Measurements from ENCODE around the gene KRT7. TPM values are rescaled to one million over a fixed set of nuclear protein-coding genes. Genes with fewer than 3 reads are reported as not detected.

Gene KRT7
- total RNA-seq, 1 experiment from 2014 or later = 13.9 TPM

DNA sequence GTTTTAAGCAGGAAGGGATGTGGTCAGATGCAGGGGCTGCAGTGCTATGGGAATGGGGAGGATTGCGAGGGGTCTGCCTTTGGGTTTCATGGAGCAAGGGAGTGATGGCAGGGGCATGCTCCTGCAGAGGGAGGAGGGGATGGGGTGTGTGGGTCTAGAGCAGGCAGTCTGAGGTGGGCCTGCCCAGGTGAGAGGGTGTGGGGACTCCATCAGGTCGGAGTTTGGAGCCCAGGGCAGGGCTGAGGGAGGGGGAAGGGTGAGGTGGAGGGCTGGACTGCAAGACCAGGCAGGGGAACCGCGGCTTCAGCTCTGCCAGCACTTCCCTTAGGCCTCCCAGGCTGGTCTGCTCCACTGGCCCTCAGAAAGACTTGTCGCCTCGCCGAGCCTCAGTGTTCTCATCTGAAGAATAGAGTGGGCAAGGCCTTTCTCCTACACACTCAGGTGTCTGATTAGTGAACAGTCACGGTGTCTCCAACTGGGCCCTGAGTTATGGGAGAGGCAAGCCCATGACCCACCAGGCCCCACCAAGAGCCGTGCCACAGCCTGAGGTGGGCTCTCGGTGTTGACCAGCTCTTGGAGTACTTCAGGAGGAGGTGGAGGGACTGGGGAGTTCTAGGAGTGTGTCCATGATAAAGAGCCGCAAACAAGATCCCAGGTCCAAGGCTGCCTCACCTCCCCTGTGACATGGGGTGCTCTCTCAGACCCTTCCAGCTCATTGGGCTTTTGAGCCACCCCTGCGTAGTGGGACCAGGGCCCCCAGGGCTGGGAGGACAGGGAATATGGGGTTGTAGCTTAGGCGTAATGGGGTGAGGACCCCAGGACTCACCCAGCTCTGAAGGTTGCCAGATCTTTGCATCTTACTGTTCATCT, 21.1 kb upstream of the KRT7 start:
- H3K4me1 Mint-ChIP-seq (ENCODE audit: low read depth, unreplicated experiment) = peaks cover 28% of the 10 kb centered on the region
- intact Hi-C loops (cut with micrococcal nuclease; ENCODE audit: unreplicated experiment) = no loop called here
- CTCF ChIA-PET = interaction anchor here (0.6 to 1.3 kb wide), 3 partner anchors 38 to 67 kb away, joined by 3 to 4 read pairs (median 3); no protein-coding TSS in a partner anchor

DNA sequence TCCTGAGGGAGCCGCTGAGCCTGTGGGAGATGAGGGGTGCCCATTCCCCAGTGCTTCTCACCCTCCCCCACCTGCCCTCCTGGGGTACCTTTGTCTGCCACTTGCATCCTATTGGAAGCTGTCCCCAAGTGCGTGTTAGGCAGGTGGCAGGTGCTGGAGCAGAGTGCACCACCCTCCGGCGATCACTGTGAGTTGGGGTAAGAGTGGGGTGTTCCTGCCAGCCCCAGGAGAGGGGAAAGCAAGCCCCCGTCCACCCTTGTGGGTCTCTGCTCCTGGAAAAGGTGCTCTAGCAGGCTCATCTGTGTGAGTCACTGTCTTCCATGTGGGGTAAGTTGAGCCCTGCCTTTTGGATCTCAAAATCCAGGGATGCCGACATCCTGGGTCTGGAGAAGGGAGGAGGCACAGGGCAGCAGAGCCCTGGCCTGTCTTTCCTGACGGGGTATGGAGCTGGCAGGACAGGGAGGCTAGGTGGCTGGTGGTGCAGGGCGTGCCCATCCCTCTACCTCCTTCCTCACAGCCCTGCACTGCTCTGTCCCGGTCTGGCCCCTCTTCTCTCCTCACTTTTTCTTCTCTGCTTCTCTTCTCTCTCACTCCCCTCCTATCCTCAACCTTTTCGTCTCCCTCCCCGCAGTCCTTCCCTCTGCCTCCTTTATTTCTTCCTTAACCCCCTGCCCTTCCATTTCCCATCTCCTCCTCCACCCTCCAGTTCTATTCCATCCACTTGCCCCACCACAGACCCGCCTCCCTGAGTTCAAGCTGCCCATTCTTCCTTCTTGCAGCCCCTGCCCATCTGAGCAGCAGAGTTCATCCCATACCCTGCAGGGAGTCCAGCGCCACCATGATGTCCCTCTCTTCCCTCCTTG, 20.1 kb upstream of the KRT7 start:
- Histone ChIP-seq H3K27me3 (replicated peaks; ENCODE audit: control insufficient read depth, insufficient read depth, low read length) (no peaks in the 10 kb centered on the region), H3K9me3 (no peaks in the 10 kb centered on the region), H3K4me3 (ENCODE audit: low read depth, low read length) (no peak overlapping the region), H3K36me3 (ENCODE audit: control insufficient read depth, insufficient read depth, low read length) (no peaks in the 10 kb centered on the region), H3K4me1 (peaks cover 45% of the 10 kb centered on the region)
- no peak overlapping the region for H3K27ac Mint-ChIP-seq (ENCODE audit: unreplicated experiment)
- peaks cover 38% of the 10 kb centered on the region for H3K4me1 Mint-ChIP-seq (ENCODE audit: low read depth, unreplicated experiment)
- no TSS peak for BruUV-seq (replicated peaks)
- no peaks in the 10 kb centered on the region for H3K36me3 Mint-ChIP-seq (ENCODE audit: insufficient read depth, unreplicated experiment)
- H3K27me3 Mint-ChIP-seq (ENCODE audit: insufficient read depth, unreplicated experiment) = no peaks in the 10 kb centered on the region
- H3K9me3 Mint-ChIP-seq (ENCODE audit: unreplicated experiment) = no peaks in the 10 kb centered on the region
- POLR2A ChIA-PET = no interaction called here
- H3K4me3 Mint-ChIP-seq (ENCODE audit: unreplicated experiment) = no peak overlapping the region
- CTCF ChIA-PET = interaction anchor here (0.7 to 1.3 kb wide), 4 partner anchors 56 to 183 kb away, joined by 3 to 4 read pairs (median 3); no protein-coding TSS in a partner anchor
- DNase-seq = no peak
- intact Hi-C loops (cut with micrococcal nuclease; ENCODE audit: unreplicated experiment) = no loop called here
- TF ChIP-seq, protein P1, sequence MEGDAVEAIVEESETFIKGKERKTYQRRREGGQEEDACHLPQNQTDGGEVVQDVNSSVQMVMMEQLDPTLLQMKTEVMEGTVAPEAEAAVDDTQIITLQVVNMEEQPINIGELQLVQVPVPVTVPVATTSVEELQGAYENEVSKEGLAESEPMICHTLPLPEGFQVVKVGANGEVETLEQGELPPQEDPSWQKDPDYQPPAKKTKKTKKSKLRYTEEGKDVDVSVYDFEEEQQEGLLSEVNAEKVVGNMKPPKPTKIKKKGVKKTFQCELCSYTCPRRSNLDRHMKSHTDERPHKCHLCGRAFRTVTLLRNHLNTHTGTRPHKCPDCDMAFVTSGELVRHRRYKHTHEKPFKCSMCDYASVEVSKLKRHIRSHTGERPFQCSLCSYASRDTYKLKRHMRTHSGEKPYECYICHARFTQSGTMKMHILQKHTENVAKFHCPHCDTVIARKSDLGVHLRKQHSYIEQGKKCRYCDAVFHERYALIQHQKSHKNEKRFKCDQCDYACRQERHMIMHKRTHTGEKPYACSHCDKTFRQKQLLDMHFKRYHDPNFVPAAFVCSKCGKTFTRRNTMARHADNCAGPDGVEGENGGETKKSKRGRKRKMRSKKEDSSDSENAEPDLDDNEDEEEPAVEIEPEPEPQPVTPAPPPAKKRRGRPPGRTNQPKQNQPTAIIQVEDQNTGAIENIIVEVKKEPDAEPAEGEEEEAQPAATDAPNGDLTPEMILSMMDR (IDR thresholded peaks at IDR 0.05; ENCODE audit: insufficient read depth in 1 of 2, low read depth in 1 of 2, low read length in 1 of 2, severe bottlenecking in 1 of 2, unreplicated experiment in 1 of 2) = no peak

More for the DNA sequence above, 21.1 kb upstream of the KRT7 start:
- H3K4me3 Mint-ChIP-seq (ENCODE audit: unreplicated experiment) = no peak overlapping the region
- no peak overlapping the region for H3K4me3 ChIP-seq (ENCODE audit: low read depth, low read length)
- H3K36me3 Mint-ChIP-seq (ENCODE audit: insufficient read depth, unreplicated experiment) = no peaks in the 10 kb centered on the region
- H3K4me1 ChIP-seq = peaks cover 35% of the 10 kb centered on the region
- H3K9me3 ChIP-seq = no peaks in the 10 kb centered on the region
- DNase-seq = no peak
- H3K27me3 Mint-ChIP-seq (ENCODE audit: insufficient read depth, unreplicated experiment) = no peaks in the 10 kb centered on the region
- no peaks in the 10 kb centered on the region for H3K27me3 ChIP-seq (replicated peaks; ENCODE audit: control insufficient read depth, insufficient read depth, low read length)
- no TSS peak for BruUV-seq (replicated peaks)
- H3K36me3 ChIP-seq (ENCODE audit: control insufficient read depth, insufficient read depth, low read length) = no peaks in the 10 kb centered on the region
- no peak overlapping the region for H3K27ac Mint-ChIP-seq (ENCODE audit: unreplicated experiment)
- no peaks in the 10 kb centered on the region for H3K9me3 Mint-ChIP-seq (ENCODE audit: unreplicated experiment)
- POLR2A ChIA-PET = no interaction called here
- TF ChIP-seq, protein P1 (IDR thresholded peaks at IDR 0.05; ENCODE audit: insufficient read depth in 1 of 2, low read depth in 1 of 2, low read length in 1 of 2, severe bottlenecking in 1 of 2, unreplicated experiment in 1 of 2) = no peak
